Stimulated activated CD8-positive, alpha-beta memory T cell treated with anti-CD3 and anti-CD28 coated beads, Interleukin-15, amount 100 ng/mL, for 4 hours (primary cell): ENCODE measurements around the gene CXCL12.

Source experiments
- DNase-seq, 2 donors: peaks; one replicate each; pipeline ENCODE4 v3.0.0-alpha.2; 2020; ENCODE audit warnings: low read depth in 2 of 2

CXCL12 gene

DNA sequence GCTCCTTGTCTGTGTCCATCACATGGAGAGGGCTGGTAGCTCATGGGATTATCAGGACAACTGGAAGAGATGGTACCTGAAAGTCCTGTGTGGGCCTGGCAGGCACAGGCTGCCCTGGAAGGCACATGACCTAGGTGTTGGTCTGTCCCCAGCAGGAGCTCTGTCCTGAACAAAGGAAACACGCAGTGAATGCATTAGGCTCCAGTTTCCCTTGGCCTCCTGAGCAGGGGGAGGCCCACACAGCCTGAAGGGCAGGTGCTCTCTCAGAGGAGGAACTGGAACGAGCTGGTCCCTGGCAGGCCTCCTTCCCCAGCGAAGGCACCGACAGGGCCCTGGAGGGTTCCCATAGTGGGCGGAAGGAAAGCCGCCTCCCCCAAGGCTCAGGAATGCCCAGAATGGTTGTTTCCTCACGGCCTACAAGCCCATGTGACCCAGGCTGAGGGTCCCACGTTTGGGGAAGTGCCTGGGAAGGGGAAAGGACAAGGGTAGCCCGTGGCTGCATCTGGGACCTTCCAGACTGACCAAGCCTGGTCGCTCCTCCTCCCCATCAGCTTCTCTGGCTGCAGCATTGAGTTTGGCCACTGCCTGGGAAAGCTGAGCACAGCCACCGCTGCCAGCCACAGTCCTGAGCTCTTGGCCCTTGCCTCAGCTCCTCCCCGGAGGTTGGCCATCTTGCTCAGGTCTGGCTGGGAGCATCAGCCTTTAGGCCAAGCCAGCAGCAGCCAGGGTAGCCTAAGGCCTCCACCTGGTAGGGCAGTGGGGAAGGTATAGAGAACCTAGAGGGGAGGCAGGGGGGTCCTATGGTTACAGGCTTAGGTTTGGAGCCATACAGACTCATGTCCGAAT is 21.8 kb downstream of the CXCL12 start:
- DNase-seq: no peak

DNA sequence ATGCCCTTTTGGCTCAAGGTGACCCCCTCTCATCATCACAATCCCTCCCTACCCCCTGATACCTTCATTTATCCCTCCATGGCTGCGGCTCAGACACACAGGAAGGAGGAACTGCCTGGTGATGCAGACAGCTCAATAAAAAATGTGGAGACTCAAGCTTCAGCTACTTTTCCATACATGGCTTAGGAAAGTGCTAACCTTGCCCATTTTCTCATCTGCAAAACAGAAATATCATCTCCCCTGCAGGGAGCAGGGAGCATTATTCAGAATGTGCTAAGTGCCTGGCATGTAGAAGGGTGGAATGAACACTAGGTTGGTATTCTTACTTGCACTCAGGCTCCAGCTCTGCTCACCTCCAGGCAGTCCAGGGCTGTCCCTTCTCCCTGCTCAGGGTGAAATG is 23.8 kb downstream of the CXCL12 start:
- no peak for DNase-seq

DNA sequence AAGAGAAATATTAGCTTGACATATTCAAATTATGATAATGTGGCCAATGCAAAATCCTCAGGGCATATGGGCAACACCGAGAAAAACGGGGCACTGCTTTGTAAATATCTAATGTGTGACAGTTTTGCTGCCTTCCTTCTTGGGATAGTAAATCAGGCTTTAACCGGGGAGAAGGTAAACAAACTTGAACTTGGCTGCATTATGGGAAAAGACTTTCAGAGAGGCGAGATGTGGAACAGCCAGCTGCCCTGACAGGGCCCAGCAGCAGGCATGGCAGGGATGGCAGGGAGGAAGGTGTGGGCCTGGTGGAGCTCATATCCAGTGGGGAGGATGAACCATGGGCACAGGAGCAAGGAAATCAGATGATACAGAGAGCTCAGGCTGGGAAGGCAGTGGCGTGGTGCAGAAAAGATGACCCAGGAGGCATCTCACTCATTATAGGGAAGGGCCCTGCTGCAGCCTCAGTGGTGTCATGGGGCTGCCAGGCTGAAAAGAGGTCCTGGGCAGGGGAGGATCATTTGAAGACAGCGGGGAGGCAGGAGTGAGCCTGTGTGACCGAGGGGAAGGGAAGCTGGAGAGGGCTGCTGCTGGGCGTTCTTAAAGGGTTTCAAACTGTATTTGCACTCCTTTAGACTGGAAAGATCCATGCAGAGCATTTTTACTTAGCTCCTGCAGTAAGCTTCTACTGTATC is 26.7 kb downstream of the CXCL12 start:
- no peak for DNase-seq

DNA sequence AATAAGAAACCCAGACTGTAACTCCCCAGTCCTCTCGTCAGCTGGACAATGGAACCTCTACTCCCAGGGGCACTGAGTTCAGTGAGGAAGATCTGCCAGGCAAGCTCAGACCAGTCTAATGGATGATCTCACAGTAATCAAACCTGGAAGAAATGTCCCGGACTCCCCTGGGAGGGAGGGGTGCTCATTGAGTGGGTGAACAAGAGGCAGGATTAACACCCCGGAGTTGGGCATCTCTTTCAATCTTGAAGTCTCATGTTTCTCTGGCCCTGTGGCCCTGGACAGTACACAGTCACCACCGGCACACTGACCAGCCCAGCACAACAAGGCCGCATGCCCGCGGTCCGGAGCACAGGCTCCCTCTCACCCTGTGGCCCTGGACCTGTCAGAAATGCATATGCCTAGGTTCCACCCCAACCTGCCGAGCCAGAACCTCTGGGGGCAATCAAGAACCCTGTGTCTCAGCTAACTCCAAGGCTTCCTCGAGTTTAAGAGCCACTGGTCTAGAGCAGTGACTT is 27.8 kb downstream of the CXCL12 start:
- DNase-seq: no peak

DNA sequence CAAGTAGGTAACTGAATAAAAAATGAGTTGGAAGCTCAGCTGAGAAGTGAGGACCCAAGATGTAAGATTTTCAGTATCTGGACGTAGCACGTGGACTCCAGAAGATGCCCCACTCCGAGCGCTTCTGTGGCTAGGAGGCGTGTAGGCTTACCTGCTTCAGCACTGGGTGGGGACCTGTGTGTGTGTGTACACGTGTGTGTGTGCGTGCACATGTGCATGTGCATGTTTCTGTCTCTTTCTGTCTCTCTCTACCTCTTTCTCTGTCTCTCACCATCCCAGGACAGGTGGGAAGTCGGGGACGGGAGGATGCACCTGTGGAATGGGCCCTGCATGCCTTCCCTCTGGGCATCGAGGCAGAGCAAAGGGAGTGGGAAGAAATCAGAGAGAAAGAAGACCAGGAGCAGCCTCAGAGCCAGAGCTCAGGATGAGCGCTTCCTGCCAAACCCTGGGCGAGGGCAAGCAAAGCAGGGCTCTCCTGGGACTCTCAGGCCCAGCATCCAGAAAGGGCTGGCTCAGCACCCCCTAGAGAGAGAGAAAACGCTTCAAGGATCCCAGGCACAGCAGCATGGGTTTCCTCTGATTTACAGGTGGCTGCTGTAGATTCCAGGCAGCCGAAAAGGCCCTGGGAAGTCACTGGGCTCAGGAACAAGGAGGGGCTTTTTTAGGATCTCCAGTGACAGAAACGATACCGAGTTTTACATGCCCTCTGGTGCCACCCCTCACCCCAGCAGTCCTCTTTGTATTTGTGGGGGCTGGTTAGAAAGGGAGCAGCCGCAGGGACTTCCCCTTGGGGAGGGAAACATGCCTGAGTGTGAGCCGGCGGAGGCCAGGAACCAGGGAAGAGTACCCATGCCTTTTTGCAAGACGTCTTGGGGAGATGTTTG is 28.5 kb downstream of the CXCL12 start:
- DNase-seq: no peak

DNA sequence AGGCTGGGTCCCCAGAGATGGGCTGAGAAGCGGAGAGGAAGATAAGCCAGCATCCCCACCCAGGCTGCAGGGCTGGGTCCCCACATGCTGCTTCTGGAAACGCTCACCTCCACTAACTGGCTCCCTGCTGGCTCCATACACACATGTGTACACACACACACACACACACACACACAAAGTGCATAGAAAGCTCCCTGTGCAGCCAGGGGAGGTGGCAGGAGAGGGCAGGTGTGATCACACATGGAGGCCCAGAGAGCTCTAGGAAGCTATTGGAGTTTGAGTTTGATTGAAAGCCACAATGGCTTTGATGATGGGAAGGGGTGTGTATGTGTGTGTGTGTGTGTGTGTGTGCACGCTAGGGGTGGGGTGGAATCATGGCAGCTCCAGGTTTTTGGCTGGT is 29.3 kb downstream of the CXCL12 start:
- no peak for DNase-seq

DNA sequence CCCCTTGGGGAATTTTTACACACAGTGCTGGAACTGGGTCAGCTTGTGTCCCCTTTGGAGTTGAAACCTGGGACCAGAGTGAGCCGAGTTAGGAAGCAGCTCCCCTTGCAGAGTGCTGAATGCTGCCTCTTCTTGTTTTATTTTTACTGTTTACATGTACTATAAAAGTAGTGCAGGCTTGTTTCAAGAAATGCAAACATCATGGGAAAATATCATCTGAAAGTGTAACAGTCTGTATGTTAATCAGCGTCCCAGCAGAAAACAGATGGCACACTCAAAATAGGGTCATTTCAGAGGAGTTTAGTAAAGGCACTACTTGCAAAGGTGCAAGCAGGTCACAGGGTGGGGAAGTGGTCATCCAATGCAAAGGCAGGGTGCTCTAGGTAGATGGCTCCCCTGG is 30.1 kb downstream of the CXCL12 start:
- no peak for DNase-seq

DNA sequence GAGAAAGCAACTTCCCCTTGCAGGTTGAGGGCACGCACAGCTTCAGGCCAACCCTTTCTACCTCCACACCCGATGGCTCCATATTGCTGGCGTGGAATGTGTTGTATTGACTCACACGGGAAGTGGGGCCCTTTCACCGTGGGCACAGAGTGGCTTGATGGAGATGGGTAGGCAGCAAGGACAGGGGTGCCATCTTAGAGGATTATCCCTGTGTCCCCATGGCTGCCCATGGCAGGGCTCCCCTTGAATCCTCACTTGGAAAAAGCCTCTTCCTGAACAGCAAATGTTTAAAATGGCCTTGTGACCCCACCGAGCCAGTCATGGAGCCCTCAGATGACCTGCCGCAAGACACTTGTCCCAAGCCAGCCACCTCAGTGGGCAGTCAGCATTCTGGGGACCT is 31.2 kb downstream of the CXCL12 start:
- no peak for DNase-seq

DNA sequence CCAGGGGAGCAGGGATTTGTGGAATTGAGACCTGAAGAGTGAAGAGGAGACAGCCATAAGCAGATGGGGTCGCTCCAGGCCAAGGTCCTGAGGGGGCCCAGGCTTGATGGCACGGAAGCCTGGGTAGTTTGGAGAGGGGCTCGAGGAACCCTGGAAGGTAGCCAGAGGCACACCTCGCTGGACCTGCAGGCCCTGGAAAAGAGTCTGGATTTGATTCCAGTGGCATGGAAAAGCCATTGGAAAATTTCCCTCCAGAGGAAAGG is 31.8 kb downstream of the CXCL12 start:
- DNase-seq: no peak

DNA sequence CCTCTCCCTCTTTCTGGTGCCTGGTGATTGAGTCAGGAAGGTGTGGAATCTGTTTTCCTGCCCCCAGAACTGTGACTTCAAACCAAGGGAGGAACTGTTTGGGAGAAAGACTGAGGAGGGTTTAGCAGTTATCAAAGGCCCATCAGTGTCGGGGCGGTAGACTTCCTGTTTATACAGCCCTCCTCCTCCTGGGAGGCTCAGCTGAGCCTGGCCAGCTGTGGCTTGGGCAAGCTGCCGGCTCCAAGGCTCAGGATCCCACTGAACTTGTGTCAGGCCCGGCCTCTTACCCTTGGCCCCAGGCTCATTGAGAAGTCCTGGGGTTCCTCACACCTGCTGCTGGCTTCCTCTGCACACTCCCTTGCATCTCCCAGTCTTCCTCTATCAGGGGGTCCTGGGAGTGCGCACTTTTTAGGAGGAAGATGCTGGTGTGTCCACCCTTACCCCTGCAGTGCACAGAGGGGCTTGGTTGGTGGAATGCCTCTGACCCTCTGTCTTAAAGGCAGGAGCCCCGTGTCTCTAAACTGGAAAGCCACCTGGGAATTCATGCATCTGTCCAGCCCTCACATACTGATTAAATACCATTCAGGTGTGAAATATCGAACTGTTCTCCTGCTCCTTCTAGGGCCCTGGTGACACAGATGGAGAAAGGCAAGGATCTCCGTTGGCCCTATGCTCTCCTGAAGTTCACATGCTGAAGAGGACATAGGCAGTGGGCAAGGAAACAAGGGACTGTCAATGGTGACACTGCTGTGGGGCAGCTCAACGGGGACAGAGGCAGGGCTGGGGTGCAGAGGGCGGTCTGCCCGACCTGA is 32.4 kb downstream of the CXCL12 start:
- no peak for DNase-seq

DNA sequence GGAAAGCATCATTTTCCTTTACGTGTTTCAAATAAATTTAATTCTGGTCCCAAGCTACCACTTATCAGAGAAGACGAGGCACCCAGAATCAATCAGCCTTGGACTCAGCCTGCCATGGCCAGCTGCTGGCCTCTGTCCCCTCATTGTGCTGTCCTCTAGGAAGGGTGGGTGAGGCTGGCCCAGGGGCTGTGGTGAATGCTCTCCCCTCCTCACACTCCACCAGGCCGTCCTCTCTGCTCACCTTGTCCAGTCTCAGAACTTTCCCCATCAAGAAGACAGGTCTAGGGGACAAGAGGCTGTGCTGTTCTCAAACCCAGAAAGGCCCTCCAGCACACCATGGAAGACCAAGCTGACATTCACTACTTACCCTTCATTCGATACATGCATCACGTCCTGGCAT is 36.4 kb downstream of the CXCL12 start:
- DNase-seq: no peak

DNA sequence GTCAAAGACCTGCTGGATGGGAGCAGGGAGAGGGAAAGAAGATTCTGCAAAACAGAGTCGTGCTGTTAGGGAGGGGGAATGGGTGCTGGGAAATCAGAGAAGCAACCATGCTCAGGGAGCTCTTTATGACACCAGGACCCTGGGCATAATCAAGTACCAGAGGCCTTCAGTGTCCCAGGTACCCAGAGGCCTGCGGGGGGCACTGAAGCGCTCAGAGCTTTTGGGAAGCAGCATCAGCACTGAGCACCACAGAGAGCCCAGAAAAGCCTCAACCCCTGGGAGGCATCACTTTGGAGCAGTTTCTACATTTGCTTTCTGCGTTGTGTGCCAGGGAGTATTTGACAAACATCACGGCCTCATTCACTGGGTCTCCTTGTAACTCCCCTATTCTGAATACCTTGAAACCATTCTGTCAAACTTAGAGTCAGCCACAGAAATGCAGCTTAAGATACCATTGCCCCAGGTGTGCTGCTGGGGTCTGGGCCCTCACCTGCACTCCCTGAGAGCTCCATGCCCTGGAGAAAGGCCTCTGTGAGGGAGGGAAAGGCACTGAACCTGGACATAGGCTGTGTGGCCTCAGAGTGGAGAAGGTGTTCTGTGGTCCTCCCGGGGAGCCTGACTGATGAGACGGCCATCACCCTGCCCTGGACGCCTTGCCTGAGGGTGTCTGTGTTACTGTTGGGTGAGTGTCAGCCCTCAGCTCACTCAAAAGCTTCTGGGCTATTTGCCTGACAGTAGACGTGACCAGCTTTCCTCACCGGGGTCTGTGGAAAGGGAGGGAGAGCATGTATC is 37.1 kb downstream of the CXCL12 start:
- no peak for DNase-seq

DNA sequence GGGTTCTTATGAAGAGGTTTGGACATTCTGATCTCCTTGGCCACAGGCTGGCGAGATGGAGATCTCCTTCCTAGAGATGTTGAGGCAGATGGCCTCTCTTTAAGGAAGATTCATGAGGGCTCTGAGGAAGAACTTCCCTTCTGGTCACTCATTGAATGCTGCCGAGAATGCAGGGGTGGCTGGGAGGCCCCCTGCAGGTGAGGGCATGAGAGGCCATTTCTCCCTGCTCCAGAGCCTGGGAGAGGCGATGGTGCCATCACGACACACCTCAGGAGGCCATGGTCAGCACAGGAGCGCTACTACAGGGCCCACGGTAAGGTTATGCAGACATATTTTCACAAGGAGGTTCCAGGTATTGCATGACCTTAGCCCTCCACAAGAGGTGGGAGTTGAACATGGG is 40.2 kb downstream of the CXCL12 start:
- DNase-seq: no peak

DNA sequence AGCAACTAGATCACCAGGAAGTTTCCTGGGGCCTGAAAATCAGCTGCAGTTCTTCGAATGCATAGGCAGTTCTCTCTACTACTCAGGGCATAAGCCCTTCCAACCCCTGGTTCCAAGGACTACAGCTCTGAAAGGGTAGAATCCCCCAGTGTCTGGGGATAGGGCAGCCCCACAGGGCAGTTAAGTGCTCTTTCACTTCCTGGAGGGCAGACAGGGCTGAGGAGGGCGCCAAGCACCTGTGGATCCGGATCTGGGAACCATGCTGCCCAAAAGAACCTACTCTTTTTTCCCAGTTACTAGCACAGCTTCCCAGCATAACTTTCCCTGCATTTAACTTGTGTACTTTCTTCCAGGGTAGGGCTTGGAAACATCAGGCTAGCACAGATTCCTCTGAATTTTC is 41.1 kb downstream of the CXCL12 start:
- no peak for DNase-seq

DNA sequence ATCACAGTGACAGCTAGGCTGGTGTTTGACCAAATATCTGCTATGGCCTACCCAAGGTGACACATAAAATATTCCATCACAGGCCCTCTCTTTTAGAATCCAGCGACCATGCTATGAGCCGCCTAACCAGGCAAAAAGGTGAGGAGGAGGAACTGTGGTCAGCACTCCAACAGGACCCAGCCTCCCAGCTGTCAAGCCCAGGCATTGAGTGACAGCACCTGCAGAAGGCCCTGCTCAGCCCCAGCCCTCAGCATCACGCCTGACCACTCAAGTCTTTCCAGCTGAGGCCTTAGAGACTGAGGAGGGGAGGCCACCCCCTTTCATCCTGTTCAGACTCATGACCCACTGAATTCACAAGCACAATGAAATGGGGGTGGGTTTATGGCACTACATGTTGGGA is 43.0 kb downstream of the CXCL12 start:
- no peak for DNase-seq

DNA sequence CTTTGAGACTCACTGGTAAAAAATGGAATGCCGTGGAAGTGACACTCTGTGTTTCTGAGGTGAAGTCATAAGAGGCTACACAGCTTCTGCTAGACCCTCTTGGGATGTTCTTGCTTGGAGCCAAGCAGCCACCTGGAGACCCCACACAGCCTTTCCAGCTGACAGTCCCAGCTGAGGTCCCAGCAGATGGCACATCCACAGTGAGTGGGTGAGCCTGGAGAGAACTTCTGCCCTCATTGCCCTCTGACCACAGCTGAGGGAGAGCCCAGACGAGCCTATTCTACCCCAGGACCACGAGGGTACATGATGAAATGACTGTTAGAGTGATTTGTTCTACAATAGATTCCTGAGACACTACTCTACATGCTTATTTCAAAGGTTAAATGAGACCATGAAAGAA is 44.3 kb downstream of the CXCL12 start:
- no peak for DNase-seq

DNA sequence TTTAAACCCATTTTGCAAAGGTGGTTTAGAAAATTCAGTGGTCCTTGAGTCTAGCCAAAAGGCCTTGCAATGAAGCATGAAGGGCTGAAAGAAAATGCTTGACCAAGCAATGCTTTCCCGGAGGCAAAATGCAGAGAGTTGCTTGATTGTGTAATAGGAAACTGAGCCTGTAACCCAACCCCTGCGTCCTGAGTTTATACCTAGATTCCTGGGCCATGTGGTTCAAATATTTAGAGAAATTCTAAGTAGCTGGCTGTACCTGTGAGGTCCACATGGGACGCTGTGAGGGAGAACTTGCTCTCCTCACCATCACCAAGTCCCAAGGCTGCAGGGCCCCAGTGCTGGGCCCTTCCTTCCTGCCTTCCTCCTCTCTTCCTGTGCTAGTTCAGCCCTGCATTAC is 45.7 kb downstream of the CXCL12 start:
- no peak for DNase-seq

DNA sequence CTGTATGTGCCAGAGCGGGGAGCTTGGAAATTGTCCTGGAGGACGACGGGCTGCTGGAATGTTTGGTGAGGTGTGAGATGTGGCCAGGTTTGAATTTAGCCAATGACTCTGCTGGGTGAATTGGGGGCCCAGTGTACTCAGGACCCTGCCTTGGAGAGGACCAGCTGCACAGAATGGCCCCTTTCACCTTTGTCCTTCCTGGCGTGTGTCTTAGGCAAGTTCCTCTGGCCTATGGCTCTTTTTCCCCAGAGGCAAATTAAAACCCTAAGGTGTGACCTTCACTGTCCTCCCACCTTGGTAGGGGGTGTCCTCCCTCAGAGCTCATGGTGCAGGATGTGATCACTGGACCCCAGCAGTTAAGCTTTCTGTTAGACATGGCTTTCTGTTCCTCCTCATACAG is 47.8 kb downstream of the CXCL12 start:
- DNase-seq: no peak

DNA sequence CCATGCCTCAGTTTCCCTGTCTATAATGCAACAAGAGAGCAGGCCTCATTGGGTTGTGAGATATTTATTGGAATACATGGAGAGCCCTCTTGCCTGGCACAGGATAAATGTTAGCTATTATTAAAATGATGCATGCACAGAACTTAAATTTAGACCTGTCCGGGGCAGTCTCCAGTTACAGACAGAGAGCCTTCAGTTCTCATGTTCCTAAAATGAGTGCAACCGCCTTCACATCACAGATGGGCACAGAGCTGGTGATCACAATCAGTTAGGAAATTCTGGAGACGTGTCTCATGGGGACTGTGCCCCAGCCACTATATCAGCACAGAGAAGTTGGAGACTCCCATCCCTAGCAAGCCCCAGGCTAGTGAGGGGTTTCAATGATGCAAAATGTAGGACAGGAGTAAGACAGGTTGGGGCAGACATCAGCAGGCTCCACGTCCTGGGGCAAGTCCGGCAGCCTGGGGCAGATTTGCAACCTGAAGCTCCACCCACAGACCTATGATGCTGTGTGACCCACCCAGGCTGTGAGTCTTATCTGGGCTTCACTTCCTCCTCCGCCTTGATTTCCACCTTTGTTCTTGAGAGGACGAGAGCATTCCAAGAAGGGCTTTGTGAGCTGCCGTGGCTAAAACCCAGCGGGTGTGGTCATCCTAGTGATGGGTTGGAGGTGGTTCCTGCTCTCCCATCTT is 49.4 kb downstream of the CXCL12 start:
- DNase-seq: no peak

DNA sequence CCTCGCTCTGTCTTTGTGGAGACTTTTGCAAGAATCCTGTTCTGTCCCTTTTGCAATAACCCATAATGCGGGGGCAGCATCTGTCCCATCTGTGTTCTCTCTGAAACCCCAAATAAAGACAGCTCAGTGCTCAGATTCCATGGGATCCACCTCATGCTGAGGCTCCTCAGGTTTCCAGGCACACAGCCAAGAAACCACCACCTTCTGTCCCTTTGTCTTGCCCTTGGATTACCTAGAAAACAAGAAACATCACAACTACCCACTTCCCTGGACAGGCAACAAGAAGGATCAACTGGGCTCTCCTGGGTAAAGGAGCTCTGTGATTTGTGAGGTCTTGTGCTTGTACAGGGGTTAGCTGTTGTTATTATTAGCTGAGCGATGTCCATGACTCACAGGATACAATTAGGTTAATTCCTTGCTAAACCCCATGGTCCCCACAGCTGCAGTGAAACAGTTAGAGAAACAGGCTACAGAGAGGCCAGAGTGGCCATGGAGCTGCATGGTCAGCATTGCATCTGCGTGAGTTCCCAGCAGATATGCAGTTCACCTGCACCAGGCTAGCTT is 50.2 kb downstream of the CXCL12 start:
- no peak for DNase-seq
